Upper lobe of right lung (tissue), 1 donor: ENCODE data around the gene TOM1. TPM values are rescaled to one million over a fixed set of nuclear protein-coding genes. Genes with fewer than 3 reads are reported as not detected.
"Not testable (repeated sequence)": the region's sequence is repeated elsewhere in the genome, so short reads cannot be mapped to it uniquely, and the experiment has no call there.

Source experiments
- ATAC-seq: fragments of 200-7000 bp; cut with Tn5 transposase; one replicate; pipeline ENCODE4 v1.9.1; 2020; ENCODE audit warnings: mild to moderate bottlenecking, moderate library complexity
- DNase-seq: peaks from one replicate; pipeline ENCODE4 v3.0.0-alpha.2; 2020
- H3K27ac ChIP-seq: fragments of 200-600 bp; one replicate; pipeline ENCODE4 v1.8.0; 2022
- H3K27me3 ChIP-seq: fragments of 200-600 bp; one replicate; pipeline ENCODE4 v1.8.0; 2022; ENCODE audit warnings: mild to moderate bottlenecking
- H3K36me3 ChIP-seq: fragments of 200-600 bp; one replicate; pipeline ENCODE4 v1.8.0; 2022
- H3K4me1 ChIP-seq: fragments of 200-600 bp; one replicate; pipeline ENCODE4 v1.8.0; 2022
- H3K4me3 ChIP-seq: fragments of 200-600 bp; one replicate; pipeline ENCODE4 v1.8.0; 2022; ENCODE audit warnings: mild to moderate bottlenecking
- H3K9me3 ChIP-seq: fragments of 200-600 bp; one replicate; pipeline ENCODE4 v1.8.0; 2022
- intact Hi-C: fragments of 100-400 bp; cut with DNase I; formaldehyde crosslinking; loops from one replicate; pipeline ENCODE4 v1.11.0; 2022
- microRNA-seq: library from miRNA; unstranded; fragments of <30 nt; microRNA quantifications from one replicate; pipeline ENCODE4 v1.2.0, GENCODE V29; 2020; ENCODE audit warnings: borderline microRNAs expressed
- total RNA-seq: library from RNA; stranded (reverse); fragmentation: NEBNext Ultra II Directional; extraction: Animal tissue kit (Norgen Biotek cat#: 25700); gene quantifications from one replicate; pipeline ENCODE4 v1.2.1, GENCODE V29; 2021
- TF ChIP-seq, protein P1 (sequence below): fragments of 200-600 bp; IDR thresholded peaks from one replicate; pipeline ENCODE4 v1.8.0; 2022; ENCODE audit warnings: antibody characterized with exemption
- donor health status: DM: no; HTN: yes; CAD: no; lungs with severe emphysema.

TOM1 gene
- total RNA-seq, 1 donor from 2014 or later, result 101 TPM

DNA sequence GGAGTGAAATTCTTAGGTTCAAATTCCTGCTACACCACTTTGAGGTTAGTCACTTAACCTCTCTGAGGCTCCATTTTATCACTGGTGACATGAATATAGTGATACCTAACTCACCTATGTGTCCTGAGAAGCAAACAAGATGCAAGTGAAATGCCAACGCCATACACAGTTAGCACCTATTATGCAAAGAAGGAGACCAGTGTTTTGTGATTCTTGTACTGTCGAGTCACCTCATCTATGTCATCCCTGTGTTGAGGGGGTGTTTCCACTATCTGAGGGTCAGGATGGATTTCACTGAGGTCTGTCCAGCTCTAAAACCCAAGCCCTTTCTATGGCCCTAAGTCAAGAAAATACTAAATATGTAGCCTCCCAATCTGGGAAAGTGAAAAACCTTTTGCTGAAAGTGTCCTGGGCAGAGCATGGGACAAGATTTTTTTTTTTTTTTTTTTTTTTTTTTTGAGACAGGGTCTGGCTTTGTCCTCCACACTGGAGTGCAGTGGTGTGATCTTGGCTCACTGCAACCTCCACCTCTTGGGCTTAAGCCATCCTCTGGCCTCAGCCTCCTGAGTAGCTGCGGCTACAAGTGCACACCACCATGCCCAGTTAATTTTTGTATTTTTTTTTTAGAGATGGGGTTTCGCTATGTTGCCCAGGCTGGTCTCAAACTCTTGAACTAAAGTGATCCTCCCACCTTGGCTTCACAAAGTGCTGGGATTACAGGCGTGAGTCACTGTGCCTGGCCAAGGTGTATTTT lies 95.3 kb downstream of the TOM1 start:
- no peak for DNase-seq
- H3K9me3 ChIP-seq, result no peaks in the 10 kb centered on the region
- no peak overlapping the region for H3K4me3 ChIP-seq
- TF ChIP-seq, protein P1, sequence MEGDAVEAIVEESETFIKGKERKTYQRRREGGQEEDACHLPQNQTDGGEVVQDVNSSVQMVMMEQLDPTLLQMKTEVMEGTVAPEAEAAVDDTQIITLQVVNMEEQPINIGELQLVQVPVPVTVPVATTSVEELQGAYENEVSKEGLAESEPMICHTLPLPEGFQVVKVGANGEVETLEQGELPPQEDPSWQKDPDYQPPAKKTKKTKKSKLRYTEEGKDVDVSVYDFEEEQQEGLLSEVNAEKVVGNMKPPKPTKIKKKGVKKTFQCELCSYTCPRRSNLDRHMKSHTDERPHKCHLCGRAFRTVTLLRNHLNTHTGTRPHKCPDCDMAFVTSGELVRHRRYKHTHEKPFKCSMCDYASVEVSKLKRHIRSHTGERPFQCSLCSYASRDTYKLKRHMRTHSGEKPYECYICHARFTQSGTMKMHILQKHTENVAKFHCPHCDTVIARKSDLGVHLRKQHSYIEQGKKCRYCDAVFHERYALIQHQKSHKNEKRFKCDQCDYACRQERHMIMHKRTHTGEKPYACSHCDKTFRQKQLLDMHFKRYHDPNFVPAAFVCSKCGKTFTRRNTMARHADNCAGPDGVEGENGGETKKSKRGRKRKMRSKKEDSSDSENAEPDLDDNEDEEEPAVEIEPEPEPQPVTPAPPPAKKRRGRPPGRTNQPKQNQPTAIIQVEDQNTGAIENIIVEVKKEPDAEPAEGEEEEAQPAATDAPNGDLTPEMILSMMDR, result no peak
- intact Hi-C loops, result no loop called here
- H3K27me3 ChIP-seq, result no peaks in the 10 kb centered on the region
- peaks cover 29% of the 10 kb centered on the region for H3K36me3 ChIP-seq
- no peaks in the 10 kb centered on the region for H3K4me1 ChIP-seq
- ATAC-seq, result no peak
- H3K27ac ChIP-seq, result no peak overlapping the region

DNA sequence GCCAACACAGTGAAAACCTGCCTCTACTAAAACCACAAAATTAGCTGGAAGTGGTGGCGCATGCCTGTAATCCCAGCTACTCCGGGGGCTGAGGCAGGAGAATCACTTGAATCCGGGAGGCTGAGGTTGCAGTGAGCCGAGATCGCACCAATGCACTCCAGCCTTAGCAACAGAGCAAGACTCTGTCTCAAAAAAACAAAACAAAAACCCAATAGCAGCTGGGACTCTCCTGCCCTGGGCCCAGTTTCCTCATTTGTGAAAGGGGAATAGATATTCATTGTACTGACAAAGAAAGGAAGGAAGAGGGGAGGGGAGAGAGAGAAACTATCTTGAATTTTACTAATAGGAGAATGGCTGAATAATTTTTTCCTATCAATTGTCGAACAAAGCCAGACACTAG lies 96.9 kb downstream of the TOM1 start:
- DNase-seq, H3K9me3 ChIP-seq, H3K27me3 ChIP-seq, intact Hi-C loops, H3K4me3 ChIP-seq: not testable (repeated sequence)
- Histone ChIP-seq H3K4me1 (peaks cover 12% of the 10 kb centered on the region), H3K36me3 (peaks cover 18% of the 10 kb centered on the region), H3K27ac (peak overlapping the region; percentile 15)
- peak; percentile 11 for ATAC-seq

DNA sequence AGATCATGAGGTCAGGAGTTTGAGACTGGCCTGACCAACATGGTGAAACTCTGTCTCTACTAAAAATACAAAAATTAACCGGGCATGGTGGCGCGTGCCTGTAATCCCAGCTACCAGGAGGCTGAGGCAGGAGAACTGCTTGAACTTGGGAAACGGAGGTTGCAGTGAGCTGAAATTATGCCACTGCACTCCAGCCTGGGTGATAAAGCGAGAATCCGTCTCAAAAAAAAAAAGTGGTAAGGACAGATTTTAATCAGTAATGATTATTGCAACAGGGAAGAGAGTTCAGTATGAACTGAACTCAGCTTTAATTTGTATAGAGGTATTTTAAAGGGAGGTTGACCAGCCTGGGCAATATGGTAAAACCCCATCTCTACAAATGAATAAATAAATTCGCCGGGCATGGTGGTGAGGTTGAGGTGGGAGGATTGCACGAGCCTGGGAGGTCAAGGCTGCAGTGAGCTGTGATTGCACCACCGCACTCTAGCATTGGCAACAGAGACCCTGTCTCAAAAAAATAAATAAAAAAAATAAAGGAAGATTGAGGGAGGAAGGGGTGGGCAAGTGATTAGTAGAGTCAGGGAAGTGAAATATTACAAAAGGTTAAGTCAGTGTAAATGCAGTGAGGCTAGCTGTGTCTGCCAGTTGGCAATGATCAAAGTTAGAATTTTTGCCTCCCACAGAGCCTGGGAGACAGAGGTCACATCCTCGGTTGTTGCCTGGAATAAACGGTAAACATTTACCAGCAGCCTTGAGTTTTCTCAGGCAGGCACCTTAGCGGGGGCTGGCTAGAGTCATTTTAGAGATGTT lies 97.6 kb downstream of the TOM1 start:
- H3K4me3 ChIP-seq, result no peak overlapping the region
- ATAC-seq, result no peak
- no peak for DNase-seq
- peaks cover 12% of the 10 kb centered on the region for H3K4me1 ChIP-seq
- H3K9me3 ChIP-seq, result no peaks in the 10 kb centered on the region
- H3K27me3 ChIP-seq, result no peaks in the 10 kb centered on the region
- peaks cover 16% of the 10 kb centered on the region for H3K36me3 ChIP-seq
- peak overlapping the region; percentile 15 for H3K27ac ChIP-seq
- intact Hi-C loops, result no loop called here
- TF ChIP-seq, protein P1, result no peak

Small RNA genes lying within 50 kb of the gene (microRNA-seq; reads per million reads assigned to microRNA genes)
- gene MIR3909, result 3.1 reads per million, percentile 21 among the genes with 10 or more reads in this experiment
- gene MIR6069, result not detected

Other genes with a start within 250 kb of the TOM1 start
- not detected for gene ISX, start 233.7 kb upstream of the TOM1 start, total RNA-seq
- gene HMGXB4, start 42.4 kb upstream of the TOM1 start, total RNA-seq, result 17.5 TPM
- gene HMOX1, start 81.2 kb downstream of the TOM1 start, total RNA-seq, result 54.0 TPM
- gene MCM5, start 100.2 kb downstream of the TOM1 start, total RNA-seq, result 22.1 TPM
- 4.1 TPM for gene RASD2, start 240.9 kb downstream of the TOM1 start, total RNA-seq